HG03045 (cell line): Measurements from ENCODE around the gene FGF14.

Experiments used
- ATAC-seq: cut with Tn5 transposase; IDR thresholded peaks from one replicate; pipeline ENCODE4 v1.9.1; 2021; ENCODE audit warnings: mild to moderate bottlenecking, moderate library complexity; ENCODE audit not compliant: unreplicated experiment

The FGF14 gene

DNA sequence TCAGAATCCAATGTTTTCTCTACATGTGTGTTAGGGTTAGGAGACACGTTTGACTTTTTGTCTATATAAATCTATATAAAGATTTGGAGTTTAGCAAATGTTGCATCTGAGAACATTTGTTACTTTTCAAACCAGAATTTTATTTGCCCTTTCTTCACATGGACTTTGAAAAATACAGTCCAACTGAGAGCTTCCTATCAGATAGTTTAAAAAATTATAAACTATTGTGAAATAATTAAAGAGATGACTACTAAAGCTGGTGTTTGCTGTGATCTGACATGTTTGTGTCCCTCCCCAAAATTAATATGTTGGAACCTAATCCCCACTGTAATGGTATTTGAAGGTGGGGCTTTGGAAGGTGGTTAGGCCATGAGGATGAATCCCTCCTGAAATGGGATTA lies 652.3 kb downstream of the FGF14 start:
- ATAC-seq = no peak

DNA sequence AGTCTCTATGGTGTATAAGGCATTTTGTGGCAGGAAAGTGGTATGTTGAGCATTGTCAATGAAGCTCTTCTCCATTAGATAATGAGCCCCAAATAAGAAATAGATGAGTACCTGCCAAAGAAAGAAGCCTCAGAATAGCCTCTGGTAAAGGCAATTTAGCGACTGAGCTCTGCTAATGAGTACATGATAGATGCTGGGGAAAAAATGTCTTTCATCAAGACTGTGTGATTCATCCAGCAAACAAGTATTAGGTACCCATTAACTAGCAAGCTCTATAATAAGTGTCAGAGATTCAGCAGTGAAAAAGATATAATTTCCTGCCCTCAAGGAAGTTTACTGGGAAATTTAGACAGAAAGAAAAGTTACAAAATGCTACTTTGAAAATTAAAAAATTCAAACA lies 654.8 kb downstream of the FGF14 start:
- no peak for ATAC-seq

DNA sequence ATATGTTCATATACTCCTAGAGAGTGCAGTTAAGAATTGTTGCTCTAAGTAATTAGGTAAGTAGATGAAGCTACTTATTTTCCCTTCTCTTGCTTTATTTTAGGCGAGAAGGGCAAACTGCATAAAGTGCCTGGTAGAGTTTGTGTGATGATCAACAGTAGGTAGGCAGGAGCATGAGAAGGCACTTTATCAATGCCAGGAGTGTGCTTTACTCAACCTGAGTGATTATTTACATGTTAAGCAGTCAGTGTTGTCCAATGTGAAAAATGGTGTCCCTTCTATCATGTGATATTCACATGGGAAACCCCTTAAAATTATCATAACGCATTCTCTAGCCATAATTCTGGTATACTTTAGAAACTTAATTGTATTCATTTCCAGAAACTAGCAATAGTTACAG lies 655.3 kb downstream of the FGF14 start:
- ATAC-seq = no peak

DNA sequence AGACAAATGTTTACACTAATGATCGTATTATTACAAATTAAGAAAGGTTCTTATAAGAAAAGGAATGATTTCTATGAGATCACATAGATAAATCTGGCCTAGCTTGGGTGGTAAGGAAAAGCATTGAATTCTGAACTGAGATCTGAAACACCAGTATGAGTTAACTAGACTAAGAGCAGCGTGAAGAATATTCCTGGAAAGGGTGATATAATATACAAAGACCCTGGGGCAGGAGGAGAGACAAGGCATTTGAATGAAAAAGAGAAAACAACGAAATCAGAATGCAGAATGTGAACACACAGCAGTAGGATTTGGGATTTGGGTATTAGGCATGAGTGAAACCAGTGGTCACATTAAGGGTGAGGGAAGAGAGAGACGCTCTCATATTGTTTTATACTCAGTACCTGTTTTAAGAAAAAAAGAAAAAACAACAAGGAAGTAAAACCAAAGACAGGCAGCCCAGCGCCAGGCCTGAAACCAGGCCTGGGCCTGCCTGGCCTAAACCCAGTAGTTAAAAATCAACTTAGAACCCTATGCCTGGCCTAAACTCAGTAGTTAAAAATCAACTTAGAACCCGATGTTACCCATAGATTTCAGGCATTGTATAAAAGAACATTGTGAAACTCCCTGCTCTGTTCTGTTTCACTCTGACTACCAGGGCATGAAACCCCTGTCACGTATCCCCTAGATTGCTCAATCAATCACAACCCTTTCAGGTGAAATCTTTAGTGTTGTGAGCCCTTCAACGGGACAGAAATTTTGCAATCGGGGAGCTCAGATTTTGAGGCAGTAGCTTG lies 662.3 kb downstream of the FGF14 start:
- ATAC-seq = peak; percentile 88

DNA sequence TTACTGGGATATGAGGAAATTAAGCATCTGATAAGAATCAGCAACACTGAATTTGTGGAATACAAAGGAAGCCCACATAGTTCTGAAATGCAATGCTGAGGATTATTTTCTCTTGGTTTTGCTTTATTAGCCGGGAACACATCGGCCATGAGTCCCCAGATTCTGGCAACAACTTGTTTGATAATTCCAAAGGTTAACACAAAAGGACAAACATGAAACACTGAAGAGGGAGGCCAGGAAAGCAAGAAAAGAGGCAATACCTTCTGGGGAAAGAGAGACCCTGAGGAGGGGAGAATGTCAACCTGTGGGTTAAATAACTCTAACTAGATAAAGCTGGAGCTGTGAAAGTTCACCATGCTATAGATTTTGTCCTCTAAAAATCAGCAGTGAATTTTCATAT lies 663.5 kb downstream of the FGF14 start:
- ATAC-seq = no peak

DNA sequence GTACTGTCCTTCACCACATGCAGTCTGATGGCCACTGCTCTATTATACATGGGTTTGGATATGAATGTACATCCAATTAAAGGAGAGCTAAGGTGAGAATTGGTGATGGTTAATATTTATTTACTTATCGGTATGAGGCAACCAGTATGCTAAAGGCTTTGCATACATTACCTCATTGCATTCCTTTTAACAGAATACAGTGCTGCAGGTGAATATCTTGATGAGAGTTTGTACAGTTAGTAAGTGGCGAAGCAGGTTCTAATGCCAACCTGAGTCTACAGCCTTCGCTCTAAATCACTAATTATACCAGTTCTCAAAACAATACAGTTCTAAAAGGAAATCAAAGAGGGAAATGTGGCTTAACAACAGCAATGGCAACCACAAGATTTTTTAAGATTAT lies 665.3 kb downstream of the FGF14 start:
- ATAC-seq = no peak

DNA sequence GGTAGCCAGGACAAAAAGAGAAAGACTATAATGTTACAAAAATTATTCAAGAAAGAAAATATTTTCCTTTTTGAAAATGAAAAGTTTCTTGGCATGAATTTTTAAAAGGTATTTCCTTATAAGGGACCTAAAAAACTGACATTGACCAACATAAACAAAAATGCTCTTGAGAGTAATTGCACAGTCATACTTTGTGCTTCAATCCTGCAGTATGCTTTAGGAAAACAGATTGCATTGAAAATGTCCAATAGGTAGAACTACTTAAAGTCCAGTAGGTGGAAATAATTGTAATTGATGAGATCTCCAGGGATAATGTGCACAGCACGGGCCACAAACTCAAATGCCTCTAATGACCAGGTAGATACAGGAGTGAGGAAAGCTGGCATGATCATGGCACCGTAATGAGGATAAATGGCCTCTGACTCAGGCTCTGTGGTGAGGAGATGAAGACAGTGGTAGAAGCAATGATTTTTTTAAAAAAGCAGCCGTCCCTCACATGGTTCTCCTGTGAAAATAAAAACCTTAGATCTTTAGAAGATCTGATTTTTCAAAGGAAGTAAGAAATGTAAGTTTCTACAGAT lies 671.3 kb downstream of the FGF14 start:
- no peak for ATAC-seq

DNA sequence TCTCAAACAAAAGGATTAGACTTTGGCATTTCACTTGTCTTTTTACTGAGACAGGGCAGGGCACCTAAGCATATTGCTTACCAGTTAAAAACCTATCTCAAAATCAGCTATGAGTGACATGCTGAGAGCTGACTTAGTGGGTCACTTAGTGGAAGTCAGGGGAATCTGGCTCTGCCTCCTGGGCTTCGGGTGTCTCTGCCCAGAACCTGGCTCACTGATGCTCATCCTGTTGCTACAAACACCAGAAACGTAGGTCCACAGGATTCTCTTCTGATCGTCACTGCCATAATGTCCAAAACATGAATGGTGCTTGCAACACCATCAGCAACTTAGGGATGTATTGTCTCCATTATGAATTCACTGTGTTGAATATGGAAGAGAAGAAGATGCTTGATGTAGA lies 673.2 kb downstream of the FGF14 start:
- ATAC-seq = no peak

DNA sequence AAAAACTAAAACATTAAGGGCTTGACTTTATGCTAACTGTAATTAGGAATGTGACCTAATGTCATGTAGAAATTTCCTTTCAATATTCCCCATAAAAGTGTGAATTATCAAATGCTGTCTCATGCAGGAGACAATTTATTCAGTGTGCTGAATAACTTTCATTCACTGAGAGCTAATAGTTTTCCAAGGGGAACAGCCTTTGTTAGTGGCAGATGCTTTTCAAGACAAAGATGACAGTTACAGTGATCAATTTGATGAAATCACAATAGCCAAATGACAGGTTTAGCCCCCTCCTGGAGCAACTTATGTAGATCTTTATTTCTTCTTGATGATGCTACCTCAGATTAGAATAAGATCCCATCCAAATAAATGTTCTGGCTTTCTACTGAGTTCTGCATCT lies 673.8 kb downstream of the FGF14 start:
- ATAC-seq = no peak

DNA sequence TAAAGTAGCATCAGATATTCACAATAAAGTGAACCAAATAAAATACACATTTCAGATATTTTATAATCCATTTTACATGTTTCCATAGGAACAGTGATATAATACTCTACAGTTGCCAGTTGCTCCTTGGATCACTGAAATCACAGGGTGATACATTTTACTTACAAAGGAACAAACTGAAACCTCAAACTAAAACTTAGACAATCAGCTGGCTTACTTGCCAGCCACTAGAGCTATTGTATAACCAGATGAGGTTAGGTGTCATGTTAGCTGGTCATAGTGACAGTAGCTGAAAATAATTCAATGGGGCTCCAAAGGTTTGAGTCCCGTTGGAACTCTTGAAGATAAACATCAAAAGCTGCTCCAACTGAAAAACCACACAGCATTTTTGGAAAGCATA lies 674.7 kb downstream of the FGF14 start:
- no peak for ATAC-seq

DNA sequence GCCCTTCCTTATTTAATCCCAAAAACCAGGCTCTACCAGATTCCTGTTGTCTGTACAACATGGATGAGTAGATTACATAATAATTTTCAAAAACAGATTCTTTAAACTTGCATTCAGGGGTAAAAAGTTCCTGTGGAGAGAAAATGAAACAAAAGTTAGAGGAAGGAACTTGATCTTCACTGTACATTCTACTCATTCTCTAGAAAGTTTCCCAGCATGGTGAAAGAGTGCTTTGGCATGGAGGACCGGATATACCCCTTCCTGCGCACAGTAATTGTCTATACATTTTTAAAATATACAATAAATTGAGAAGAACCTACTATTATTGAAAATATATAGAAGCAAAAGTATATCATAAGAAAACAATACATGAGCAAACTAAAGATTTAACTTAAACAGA lies 675.2 kb downstream of the FGF14 start:
- ATAC-seq = no peak

DNA sequence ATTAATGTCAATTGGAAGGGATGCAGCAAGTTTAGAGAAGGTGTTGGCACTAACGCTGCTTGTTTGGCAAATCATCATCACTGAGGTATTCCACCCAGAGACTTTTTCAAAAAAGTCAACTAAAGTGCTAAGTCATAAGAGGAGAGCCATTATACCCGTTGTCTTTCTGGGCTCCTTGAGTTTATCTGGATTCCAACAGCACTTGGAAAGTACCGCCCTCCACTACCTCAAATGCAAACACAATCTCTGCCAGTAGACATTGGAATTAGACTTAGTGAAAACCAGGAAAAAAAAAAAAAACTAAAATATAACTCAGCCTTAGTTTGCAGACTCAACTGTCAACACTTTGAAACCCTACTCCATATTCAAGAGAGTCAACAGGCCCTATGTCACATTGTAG lies 683.4 kb downstream of the FGF14 start:
- ATAC-seq = no peak

DNA sequence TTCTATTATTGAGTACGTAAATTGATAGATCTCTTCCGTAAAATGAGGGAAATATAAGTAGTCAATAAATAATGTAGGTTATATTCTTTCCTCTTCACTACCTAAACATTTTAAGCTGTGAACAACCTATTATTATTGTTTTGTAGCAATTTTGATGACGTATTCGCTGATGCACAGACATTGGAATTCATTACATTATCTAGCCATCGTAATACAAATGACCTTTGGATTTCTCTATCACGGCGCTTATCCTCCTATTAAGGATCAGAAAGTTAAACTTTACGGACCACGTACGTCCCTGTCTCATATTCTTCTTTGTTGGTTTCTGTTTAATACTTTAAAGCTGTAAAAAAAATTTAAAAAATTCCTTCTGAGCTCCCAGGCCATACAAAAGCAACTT lies 684.5 kb downstream of the FGF14 start:
- ATAC-seq = no peak

DNA sequence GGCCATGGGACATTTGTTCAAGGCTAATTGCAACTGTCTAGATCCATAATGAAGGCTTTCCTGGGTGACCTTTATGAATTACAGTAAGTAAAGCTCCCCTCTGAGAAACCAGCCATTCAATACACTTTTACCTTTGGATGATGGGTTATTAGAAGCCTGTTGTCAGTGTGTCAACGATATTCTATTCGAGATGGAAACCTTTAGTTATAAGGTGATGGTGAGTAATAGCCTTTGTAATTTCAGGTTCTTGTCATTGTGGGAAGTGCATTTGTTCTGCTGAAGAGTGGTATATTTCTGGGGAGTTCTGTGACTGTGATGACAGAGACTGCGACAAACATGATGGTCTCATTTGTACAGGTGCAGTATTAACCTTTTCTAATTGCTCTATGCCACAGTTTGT lies 687.7 kb downstream of the FGF14 start:
- ATAC-seq = no peak

DNA sequence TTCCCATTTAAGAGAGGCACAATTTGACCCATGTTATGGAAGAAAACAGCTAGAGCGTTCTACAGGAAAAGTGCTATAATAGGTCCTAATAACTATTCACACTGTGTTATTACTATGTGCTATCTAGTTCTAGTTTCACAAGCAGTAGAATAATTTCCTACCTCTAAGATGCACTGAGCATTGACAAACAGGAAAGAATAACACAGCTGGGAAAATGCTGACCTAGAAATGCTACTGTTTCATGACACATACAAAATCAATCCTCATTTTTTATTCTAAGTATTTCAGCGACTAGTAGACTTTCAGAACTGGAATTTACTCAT lies 689.9 kb downstream of the FGF14 start:
- no peak for ATAC-seq

DNA sequence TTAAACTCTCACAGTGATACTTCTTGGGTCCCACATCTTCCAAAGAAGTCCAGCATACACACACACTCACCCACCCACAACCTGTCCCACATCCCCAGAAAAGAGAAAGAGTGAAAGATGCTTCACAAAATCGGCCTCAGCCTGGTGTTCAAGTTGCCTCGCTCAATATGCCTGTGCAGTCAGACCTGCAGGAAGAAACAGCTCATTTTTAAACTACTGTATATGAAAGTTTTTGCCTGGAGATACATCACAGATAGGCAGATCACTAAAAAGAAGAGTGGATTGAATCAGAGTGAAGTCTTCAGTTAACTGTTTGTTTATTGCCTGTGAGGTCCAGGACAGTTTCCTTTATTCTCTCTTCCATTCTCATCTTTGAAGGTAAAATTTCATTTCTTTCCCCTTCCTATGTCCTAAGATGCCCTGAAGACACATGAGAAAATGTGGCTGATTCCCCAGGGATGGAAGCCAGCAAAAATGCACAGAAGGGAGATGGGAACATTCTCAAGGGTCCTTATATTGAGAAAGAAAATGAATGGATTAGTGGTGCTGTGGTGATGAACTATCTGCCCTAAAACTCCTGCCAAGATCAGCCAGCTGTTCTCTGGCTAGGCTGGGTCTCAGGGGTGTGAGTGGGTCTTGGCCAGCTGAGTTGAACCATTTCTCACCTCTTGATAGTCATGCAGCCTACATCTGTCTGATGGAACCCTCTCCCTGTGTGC lies 690.4 kb downstream of the FGF14 start:
- no peak for ATAC-seq

DNA sequence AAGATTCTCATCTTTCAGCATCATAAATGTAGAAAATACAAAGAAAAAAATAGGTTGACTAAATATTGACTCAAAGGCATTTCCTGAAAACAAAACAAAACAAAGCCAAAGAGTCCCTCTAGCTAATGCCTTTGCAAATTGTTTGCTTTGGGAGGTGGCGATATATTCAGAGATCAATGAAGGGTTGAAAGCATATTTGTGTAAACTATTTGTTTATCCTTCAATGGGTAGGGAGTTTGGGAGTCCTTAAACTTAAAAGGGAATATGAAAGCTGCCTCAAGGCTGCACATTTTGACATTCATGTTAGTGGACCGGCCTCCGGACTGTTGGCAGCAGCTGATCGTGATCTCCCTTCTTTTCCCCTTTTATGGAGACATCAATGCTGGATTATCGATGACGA lies 691.9 kb downstream of the FGF14 start:
- no peak for ATAC-seq

DNA sequence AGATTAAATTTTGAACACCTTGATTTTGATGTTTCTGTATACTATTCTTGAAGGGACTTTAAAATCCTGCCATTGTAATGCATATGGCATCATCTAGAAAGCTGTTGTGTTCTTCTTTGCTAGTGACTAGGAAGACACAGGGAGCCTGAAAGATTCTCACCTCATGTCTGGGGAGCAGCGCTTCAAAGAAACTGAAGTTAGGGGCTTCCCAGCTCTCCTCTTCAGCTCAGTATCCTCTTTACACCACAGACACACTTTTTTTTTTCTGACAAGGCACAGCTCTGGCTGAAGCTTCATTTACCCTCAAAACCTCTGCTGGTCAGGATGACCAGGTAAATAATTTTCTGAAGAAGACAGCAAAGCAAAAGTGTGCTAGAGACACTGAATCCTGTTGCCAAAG lies 693.7 kb downstream of the FGF14 start:
- no peak for ATAC-seq

DNA sequence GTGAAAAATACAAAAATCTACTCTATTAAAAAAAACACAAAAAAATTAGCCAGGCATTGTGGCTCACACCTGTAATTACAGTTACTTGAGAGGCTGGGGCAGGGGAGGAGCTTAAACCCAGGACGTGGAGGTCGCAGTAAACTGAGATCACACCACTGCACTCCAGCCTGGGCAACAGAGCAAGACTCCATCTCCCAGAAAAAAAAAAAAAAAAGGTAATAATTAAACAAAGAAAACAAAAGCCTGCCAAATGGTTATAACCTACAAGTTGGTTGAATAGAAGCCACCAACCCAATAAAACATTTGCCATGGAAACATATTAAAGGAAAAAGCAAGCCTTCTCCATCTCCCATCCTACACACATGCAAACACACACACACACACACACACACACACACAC lies 694.2 kb downstream of the FGF14 start:
- ATAC-seq = no peak

DNA sequence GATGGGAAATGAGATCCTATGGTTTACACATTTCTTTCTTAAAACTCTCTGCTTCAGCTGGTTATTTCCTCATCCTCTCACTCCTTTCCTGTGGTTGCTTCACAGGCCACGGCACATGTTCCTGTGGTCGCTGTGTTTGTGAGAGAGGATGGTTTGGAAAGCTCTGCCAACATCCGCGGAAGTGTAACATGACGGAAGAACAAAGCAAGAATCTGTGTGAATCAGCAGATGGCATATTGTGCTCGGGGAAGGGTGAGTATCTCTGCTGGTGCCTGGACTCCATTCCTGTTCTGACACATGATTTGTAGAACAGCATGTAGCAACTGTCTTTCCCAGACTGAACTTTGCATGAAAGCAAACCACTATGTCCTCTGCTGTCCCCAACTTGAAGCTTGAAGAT lies 695.2 kb downstream of the FGF14 start:
- no peak for ATAC-seq

DNA sequence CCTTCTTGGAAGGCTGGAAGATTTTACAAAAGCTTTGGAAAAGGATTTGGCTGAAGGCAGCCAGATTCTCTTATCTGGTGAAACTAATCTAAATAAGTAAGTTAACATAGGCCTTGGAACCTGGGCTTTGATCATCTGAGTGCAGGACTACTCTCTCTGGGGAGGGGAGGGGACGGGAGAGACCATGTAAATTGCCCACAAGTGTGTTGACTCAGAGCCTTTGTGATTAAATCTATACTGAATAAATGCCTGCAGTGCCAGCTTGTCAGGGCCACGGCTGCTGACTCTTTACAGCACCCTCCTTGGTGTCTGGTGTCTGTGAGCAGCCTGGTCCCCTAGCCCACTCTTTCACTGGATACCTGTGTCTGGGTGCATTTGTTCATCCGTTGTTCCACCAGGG lies 698.0 kb downstream of the FGF14 start:
- no peak for ATAC-seq

DNA sequence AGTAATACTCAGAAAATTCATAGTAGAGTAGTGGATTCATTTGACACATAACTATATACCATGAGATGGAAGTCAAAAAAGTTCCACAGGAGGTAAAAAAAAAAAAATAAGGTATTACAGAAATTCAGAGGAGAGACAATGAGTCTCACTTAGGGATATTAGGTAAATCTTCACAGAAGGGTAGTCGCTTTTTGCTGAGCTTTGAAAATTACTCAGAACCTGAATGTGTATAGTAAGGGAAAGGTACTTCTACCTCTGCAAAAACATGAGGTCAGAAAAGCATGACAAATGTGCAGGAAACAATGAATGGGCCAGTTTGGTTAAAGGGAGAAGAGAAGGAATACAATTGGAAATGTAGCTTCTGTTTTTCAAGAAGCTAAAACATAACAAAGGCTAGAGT lies 698.8 kb downstream of the FGF14 start:
- no peak for ATAC-seq
